ENCODE data around the gene RECQL.

GRCh38 chr12:21434699-21435098, 66.7 kb downstream of the RECQL start:
- no peak for TF ChIP-seq CTCF (IDR thresholded peaks at IDR 0.05; ENCODE audit: insufficient read depth, low read length)
- no peak for TF ChIP-seq REST (IDR thresholded peaks at IDR 0.05; ENCODE audit: insufficient replicate concordance, low read depth)
- TF ChIP-seq POLR2AphosphoS5 (IDR thresholded peaks at IDR 0.05; ENCODE audit: low read depth): no peak
- TF ChIP-seq GABPA (IDR thresholded peaks at IDR 0.05; ENCODE audit: low read depth): no peak

Measured in HL-60 (cell line).